ENCODE results near the gene ORAI1.

DNA sequence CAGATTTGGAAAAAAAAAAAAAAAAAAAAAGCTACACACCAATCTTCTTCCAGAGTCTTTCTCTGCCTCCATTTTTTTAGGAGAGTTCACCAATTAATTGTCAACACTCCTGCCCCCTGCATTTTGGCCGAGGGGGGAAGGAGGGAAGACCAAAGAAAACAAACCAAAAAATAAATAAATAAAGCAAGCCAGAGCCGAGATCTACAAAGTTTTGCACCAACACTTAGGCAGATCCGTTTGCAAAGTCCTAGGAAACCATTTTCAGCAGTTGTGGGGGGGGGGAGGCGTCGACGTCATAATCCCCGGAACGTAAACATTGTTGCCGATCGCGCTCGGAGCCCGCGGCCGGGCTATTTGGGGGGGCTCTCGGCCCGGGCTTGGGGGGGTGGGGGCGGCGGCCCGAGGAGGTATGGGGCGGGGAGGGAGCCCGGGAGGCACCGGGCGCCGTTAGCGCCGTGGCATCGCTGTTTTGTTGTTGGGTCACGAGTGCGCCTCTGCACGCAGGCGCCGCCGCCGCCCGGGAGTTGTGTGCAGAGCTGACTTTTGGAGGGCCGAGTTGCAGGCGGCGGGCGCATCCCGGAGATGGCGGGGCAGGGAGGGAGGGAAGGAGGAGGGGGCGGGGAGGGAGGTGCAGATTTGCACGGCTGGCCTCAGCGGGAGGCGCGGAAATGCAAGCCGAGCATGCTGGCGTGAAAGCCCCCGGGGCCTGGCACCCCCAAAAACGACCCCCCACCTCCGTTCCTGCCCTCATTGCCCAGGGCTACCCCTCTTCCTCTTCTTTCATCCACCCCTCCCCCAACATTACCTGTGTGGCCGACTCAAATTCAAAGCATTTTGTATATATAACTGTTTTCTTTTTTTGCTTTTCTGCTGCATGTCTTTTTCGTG is 46.1 kb upstream of the ORAI1 start:
- no peak for TF ChIP-seq EZH2 (IDR thresholded peaks at IDR 0.05; ENCODE audit: low read length)
- TF ChIP-seq, protein P1, sequence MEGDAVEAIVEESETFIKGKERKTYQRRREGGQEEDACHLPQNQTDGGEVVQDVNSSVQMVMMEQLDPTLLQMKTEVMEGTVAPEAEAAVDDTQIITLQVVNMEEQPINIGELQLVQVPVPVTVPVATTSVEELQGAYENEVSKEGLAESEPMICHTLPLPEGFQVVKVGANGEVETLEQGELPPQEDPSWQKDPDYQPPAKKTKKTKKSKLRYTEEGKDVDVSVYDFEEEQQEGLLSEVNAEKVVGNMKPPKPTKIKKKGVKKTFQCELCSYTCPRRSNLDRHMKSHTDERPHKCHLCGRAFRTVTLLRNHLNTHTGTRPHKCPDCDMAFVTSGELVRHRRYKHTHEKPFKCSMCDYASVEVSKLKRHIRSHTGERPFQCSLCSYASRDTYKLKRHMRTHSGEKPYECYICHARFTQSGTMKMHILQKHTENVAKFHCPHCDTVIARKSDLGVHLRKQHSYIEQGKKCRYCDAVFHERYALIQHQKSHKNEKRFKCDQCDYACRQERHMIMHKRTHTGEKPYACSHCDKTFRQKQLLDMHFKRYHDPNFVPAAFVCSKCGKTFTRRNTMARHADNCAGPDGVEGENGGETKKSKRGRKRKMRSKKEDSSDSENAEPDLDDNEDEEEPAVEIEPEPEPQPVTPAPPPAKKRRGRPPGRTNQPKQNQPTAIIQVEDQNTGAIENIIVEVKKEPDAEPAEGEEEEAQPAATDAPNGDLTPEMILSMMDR (optimal IDR thresholded peaks at IDR 0.05 in 1 of 3, IDR thresholded peaks at IDR 0.05 in 1 of 3, conservative IDR thresholded peaks at IDR 0.05 in 1 of 3; ENCODE audit: extremely low read depth in 1 of 3, insufficient read depth in 2 of 3, low read length in 3 of 3) = no peak
